Stomach (tissue), 9 donors: ENCODE measurements around the gene ADAM12. TPM values are rescaled to one million over a fixed set of nuclear protein-coding genes. Genes with fewer than 3 reads are reported as not detected.

Experiments used
- DNase-seq, 2 donors: peaks; one replicate each; pipeline versions ENCODE4 v3.0.0 to v3.0.0-alpha.2; 2013 to 2019
- H3K27ac ChIP-seq, 5 donors: fragments of 200-600 bp in 4 of 5; sonication (generic) in 4 of 5; one replicate each; pipeline ENCODE4 v1.5.1; 2013 to 2019; ENCODE audit warnings: mild to moderate bottlenecking in 1 of 5, moderate library complexity in 1 of 5
- H3K27me3 ChIP-seq, 3 donors: fragments of 200-600 bp; sonication (generic); one replicate each; pipeline ENCODE4 v1.5.1; 2017 to 2019; ENCODE audit warnings: mixed run types in 1 of 3
- H3K36me3 ChIP-seq, 4 donors: fragments of 200-600 bp; sonication (generic); 1 replicate in 3 of 4; 2 replicates in 1 of 4; pipeline ENCODE4 v1.5.1; 2016 to 2019
- H3K4me1 ChIP-seq, 4 donors: fragments of 200-600 bp; sonication (generic); one replicate each; pipeline ENCODE4 v1.5.1; 2016 to 2019
- H3K4me3 ChIP-seq, 4 donors: fragments of 200-600 bp; sonication (generic) in 3 of 4; one replicate each; pipeline ENCODE4 v1.5.1; 2016 to 2019; ENCODE audit warnings: mild to moderate bottlenecking in 1 of 4
- H3K9me3 ChIP-seq, 4 donors: fragments of 200-600 bp; sonication (generic); one replicate each; pipeline ENCODE4 v1.5.1; 2016 to 2019
- CTCF ChIP-seq, 7 experiments: fragments of 450-650 bp in 4 of 7; fragments of 200-600 bp in 3 of 7; sonication (generic) in 3 of 7; IDR thresholded peaks; one replicate each; pipeline ENCODE4 v1.5.1; 2016 to 2019; ENCODE audit warnings: antibody characterized with exemption in 7 of 7, control low read depth in 2 of 7, mild to moderate bottlenecking in 1 of 7
- EP300 ChIP-seq: sonication (generic); formaldehyde crosslinking; IDR thresholded peaks from one replicate; pipeline ENCODE4 v1.6.1; 2017; ENCODE audit warnings: antibody characterized with exemption
- POLR2A ChIP-seq, 4 donors: fragments of 450-650 bp; IDR thresholded peaks; one replicate each; pipeline ENCODE4 v1.6.1; 2016; ENCODE audit warnings: antibody characterized with exemption in 4 of 4, control low read depth in 2 of 4, mild to moderate bottlenecking in 1 of 4, moderate library complexity in 1 of 4
- POLR2AphosphoS5 ChIP-seq, 3 donors: sonication (generic); formaldehyde crosslinking; IDR thresholded peaks; one replicate each; pipeline ENCODE4 v1.6.1; 2016; ENCODE audit warnings: antibody characterized with exemption in 3 of 3
- WGBS, 5 donors: extraction: QIAGEN DNeasy Blood & Tissue Kit in 3 of 5; methylation state at CpG; one replicate each; pipeline versions ENCODE4 v1.1.5 to v1.1.7; 2013 to 2018; 5-methylcytosine and 5-hydroxymethylcytosine counted together
- intact Hi-C: fragments of 100-400 bp; cut with DNase I; formaldehyde crosslinking; loops from one replicate; pipeline ENCODE4 v1.15.1; 2023; ENCODE audit warnings: low total_unique reads
- polyA plus RNA-seq, 3 donors: library from polyadenylated mRNA; stranded (reverse); fragments of 200-250 nt; gene quantifications; one replicate each; pipeline ENCODE4 v1.2.3, GENCODE V29; 2013
- total RNA-seq, 5 donors: library from RNA; depleted of rRNA; stranded (reverse); fragments of >200 nt; gene quantifications; one replicate each; pipeline versions ENCODE4 v1.1.0 to v1.2.3, GENCODE V29; 2014 to 2016
- donor health status: healthy with polysubstance abuse.
- donor health status: Bipolar disorder and iron deficiency.
- donor health status: healthy.

Gene ADAM12
- total and polyA plus RNA-seq, 8 donors: 0.03 to 6.4 (median 0.50) TPM; not detected in 3

DNA sequence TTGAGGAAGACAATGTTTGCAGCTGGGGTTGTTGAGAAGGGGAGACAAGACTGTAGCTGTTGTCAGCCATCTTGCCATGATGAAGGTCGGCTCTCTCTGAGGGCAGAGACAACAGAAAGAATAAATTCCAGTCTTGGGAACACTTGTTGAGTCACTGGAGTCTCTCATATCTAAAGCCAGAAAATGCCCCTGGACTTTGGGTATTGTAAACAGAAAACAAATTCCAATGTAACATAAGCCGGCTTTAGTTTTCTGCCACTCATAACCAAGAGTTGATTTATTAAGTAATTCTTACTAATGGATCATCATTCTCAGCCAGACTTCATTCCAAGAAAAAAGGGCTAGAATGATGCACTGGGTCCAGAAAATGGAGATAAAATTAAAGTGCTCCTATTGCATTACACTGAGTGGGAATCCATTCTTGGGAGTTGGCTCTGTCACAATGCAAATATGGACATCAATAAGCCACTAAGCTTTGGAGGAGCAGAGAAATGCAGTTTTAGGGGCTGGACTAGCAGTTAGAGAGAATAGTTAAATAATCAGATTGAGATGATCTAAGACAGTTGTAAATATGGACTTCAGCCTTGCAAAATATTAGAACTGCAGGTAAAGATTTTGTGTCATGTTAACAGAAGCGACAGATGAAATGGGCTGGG is 78.9 kb downstream of the ADAM12 start:
- TF ChIP-seq POLR2AphosphoS5 (IDR thresholded peaks at IDR 0.05) (no peak), CTCF (IDR thresholded peaks at IDR 0.05) (no peak), POLR2A (IDR thresholded peaks at IDR 0.05) (no peak), EP300 (no peak)
- Histone ChIP-seq H3K27ac (no peak overlapping the region), H3K27me3 (peaks cover 0 to 5% (median 0%) of the 10 kb centered on the region in 3 donors), H3K4me1 (no peaks in the 10 kb centered on the region), H3K4me3 (no peak overlapping the region), H3K36me3 (no peaks in the 10 kb centered on the region), H3K9me3 (peaks cover 0 to 8% (median 0%) of the 10 kb centered on the region in 4 donors)
- intact Hi-C loops: no loop called here
- no peak for DNase-seq
- 84 to 86% (median 85%) methylated on average over 3 of the region's 3 CpGs for WGBS, 5 donors

GRCh38 chr10:126302826-126303665 is 85.2 kb downstream of the ADAM12 start:
- intact Hi-C loops: no loop called here
- WGBS, 5 donors: 73 to 82% (median 77%) methylated on average over 6 of the region's 6 CpGs

DNA sequence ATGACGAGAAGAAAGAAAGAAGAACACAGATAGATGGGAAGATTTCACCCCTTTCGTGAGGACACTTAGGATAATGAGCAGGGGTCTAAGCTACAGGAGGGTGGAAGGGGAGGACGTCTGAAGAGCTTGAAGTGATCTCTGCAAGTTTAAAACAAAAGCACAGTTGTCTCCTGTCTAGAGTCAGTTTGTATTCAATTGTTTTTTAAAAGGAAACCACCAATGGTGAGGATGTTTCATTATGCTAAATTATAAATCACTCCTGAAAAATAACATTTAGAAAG is 85.9 kb downstream of the ADAM12 start:
- peaks cover 0 to 11% (median 0%) of the 10 kb centered on the region in 4 donors for H3K9me3 ChIP-seq

More at GRCh38 chr10:126302826-126303665, 85.2 kb downstream of the ADAM12 start:
- DNase-seq: no peak
- Histone ChIP-seq H3K27ac (no peak overlapping the region), H3K9me3 (peaks cover 0 to 11% (median 0%) of the 10 kb centered on the region in 4 donors), H3K27me3 (no peaks in the 10 kb centered on the region), H3K36me3 (no peaks in the 10 kb centered on the region), H3K4me3 (no peak overlapping the region), H3K4me1 (no peaks in the 10 kb centered on the region)
- TF ChIP-seq EP300: no peak
- no peak for TF ChIP-seq CTCF (IDR thresholded peaks at IDR 0.05)
- no peak for TF ChIP-seq POLR2A (IDR thresholded peaks at IDR 0.05)
- TF ChIP-seq POLR2AphosphoS5 (IDR thresholded peaks at IDR 0.05): no peak

More for the DNA sequence above, 85.9 kb downstream of the ADAM12 start:
- intact Hi-C loops: no loop called here
- no peak overlapping the region for H3K4me3 ChIP-seq
- no peaks in the 10 kb centered on the region for H3K36me3 ChIP-seq
- TF ChIP-seq EP300 (no peak), POLR2AphosphoS5 (IDR thresholded peaks at IDR 0.05) (no peak), POLR2A (IDR thresholded peaks at IDR 0.05) (no peak), CTCF (IDR thresholded peaks at IDR 0.05) (no peak)
- no peak overlapping the region for H3K27ac ChIP-seq
- no peaks in the 10 kb centered on the region for H3K4me1 ChIP-seq
- no peak for DNase-seq
- no peaks in the 10 kb centered on the region for H3K27me3 ChIP-seq
- whole genome bisulfite sequencing, 5 donors: 39 to 68% (median 64%) methylated on average over 3 of the region's 3 CpGs
